Sciatic nerve (tissue), 1 donor: Measurements from ENCODE around the gene FCRLA. TPM values are rescaled to one million over a fixed set of nuclear protein-coding genes. Genes with fewer than 3 reads are reported as not detected.

Source experiments
- total RNA-seq: library from RNA; stranded (reverse); fragmentation: NEBNext Ultra II Directional; extraction: Animal tissue kit (Norgen Biotek cat#: 25700); gene quantifications from one replicate; pipeline ENCODE4 v1.2.1, GENCODE V29; 2021
- donor health status: DM: no; HTN: no; CAD: no.

FCRLA gene
- total RNA-seq, 1 donor from 2014 or later: 0.49 TPM

Other genes with a start within 250 kb of the FCRLA start
- gene FCGR2A, start 201.8 kb upstream of the FCRLA start, total RNA-seq: 100 TPM
- gene HSPA6, start 182.7 kb upstream of the FCRLA start, total RNA-seq: 13.4 TPM
- gene FCGR3A, start 157.4 kb upstream of the FCRLA start, total RNA-seq: 48.8 TPM
- gene FCGR3B, start 76.1 kb upstream of the FCRLA start, total RNA-seq: 20.7 TPM
- 30.2 TPM for gene FCGR2B, start 44.1 kb upstream of the FCRLA start, total RNA-seq
- gene FCRLB, start 14.3 kb downstream of the FCRLA start, total RNA-seq: 4.9 TPM
- gene DUSP12, start 42.6 kb downstream of the FCRLA start, total RNA-seq: 22.7 TPM
- 29.1 TPM for gene ATF6, start 59.1 kb downstream of the FCRLA start, total RNA-seq